Neural progenitor cell (in vitro differentiated cells): Measurements from ENCODE around the gene PTTG1IP.

Experiments
- CTCF ChIP-seq: fragments of 200-600 bp; sonication (generic); IDR thresholded peaks from 2 replicates; pipeline ENCODE4 v1.5.1; 2017; ENCODE audit warnings: antibody characterized with exemption, mild to moderate bottlenecking
- EZH2 ChIP-seq: fragments of 200-600 bp; sonication (generic); IDR thresholded peaks from 2 replicates; pipeline ENCODE4 v1.6.1; 2017; ENCODE audit warnings: antibody characterized with exemption, mild to moderate bottlenecking, moderate library complexity

GRCh38 chr21:44813727-44814126 lies 59.8 kb downstream of the PTTG1IP start:
- TF ChIP-seq CTCF (no peak), EZH2 (no peak)
